ENCODE results near the gene TERT. TPM values are rescaled to one million over a fixed set of nuclear protein-coding genes. Genes with fewer than 3 reads are reported as not detected.
A peak's percentile ranks its signal among the peaks of the same experiment; 100 is the strongest.

The TERT gene
- total and polyA plus RNA-seq, 2 of the 13 experiments (the other 11 are each of a cell fraction or from before 2014, with no cell fraction given) = 4.3 to 5.9 TPM

DNA sequence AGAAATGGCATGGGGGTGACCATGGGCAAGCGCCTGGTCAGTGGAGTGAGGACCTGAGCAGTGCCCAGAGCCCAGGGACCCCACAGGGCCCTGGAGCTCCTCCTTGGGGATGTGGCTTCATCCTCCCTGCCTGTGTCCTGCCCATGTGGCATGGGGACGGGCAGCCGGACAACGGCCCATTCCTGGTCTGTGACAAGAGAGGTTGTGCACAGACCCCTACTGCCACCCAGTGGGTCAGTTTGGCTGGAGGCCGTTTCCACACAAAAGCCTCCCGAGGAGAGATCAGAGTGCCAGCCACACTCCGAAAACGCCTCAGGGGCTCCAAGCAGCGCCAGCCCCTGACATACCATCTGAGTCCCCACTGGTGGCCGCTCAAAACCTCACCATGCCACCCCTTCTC is 49.9 kb downstream of the TERT start (continued):
- TF ChIP-seq, protein P1, sequence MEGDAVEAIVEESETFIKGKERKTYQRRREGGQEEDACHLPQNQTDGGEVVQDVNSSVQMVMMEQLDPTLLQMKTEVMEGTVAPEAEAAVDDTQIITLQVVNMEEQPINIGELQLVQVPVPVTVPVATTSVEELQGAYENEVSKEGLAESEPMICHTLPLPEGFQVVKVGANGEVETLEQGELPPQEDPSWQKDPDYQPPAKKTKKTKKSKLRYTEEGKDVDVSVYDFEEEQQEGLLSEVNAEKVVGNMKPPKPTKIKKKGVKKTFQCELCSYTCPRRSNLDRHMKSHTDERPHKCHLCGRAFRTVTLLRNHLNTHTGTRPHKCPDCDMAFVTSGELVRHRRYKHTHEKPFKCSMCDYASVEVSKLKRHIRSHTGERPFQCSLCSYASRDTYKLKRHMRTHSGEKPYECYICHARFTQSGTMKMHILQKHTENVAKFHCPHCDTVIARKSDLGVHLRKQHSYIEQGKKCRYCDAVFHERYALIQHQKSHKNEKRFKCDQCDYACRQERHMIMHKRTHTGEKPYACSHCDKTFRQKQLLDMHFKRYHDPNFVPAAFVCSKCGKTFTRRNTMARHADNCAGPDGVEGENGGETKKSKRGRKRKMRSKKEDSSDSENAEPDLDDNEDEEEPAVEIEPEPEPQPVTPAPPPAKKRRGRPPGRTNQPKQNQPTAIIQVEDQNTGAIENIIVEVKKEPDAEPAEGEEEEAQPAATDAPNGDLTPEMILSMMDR (CRISPR knock-in tag; IDR thresholded peaks at IDR 0.05) = peak; percentile 57
- TF ChIP-seq HNRNPL (IDR thresholded peaks at IDR 0.05; ENCODE audit: low read depth, low read length) (0 out of 2 replicates have a peak, but pooled peaks have one; percentile 37), ZNF446 (CRISPR knock-in tag; IDR thresholded peaks at IDR 0.05) (no peak)
- TF ChIP-seq, protein P2, sequence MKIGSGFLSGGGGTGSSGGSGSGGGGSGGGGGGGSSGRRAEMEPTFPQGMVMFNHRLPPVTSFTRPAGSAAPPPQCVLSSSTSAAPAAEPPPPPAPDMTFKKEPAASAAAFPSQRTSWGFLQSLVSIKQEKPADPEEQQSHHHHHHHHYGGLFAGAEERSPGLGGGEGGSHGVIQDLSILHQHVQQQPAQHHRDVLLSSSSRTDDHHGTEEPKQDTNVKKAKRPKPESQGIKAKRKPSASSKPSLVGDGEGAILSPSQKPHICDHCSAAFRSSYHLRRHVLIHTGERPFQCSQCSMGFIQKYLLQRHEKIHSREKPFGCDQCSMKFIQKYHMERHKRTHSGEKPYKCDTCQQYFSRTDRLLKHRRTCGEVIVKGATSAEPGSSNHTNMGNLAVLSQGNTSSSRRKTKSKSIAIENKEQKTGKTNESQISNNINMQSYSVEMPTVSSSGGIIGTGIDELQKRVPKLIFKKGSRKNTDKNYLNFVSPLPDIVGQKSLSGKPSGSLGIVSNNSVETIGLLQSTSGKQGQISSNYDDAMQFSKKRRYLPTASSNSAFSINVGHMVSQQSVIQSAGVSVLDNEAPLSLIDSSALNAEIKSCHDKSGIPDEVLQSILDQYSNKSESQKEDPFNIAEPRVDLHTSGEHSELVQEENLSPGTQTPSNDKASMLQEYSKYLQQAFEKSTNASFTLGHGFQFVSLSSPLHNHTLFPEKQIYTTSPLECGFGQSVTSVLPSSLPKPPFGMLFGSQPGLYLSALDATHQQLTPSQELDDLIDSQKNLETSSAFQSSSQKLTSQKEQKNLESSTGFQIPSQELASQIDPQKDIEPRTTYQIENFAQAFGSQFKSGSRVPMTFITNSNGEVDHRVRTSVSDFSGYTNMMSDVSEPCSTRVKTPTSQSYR (CRISPR knock-in tag; IDR thresholded peaks at IDR 0.05; ENCODE audit: borderline replicate concordance) = no peak

DNA sequence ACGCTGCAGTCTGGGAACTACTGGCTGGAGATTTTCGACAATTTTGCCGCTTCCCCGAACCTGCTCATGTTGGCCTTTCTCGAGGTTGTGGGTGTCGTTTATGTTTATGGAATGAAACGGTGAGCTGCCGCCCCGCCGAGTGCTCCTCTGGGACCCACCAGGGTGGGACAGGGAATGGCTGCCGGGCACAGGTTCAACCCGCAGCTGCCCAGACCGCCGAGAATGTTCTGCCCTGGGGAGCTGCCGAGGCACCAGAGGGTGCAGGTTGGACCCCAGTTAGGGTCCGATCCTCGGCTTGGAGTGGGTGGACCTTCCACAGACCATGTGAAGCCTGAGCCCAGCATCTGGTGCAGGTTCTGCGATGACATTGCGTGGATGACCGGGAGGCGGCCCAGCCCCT is 50.6 kb downstream of the TERT start:
- intact Hi-C loops (cut with micrococcal nuclease; ENCODE audit: unreplicated experiment) = no loop called here
- 18% methylated on average over 8 of the region's 21 CpGs for WGBS (ENCODE audit: low lambda C conversion rate)
- in situ Hi-C loops (cut with HindIII; ENCODE audit: extremely low pct_ligation_motif_present, low pct_unique_long_range_greater_than_20kb) = no loop called here
- no peak for TF ChIP-seq IRX3 (CRISPR knock-in tag; IDR thresholded peaks at IDR 0.05; ENCODE audit: borderline replicate concordance, low read depth)
- no peak for TF ChIP-seq NFRKB (IDR thresholded peaks at IDR 0.05)
- TF ChIP-seq ZNF263 (CRISPR knock-in tag; IDR thresholded peaks at IDR 0.05) = no peak
- TF ChIP-seq NCOA2 (CRISPR knock-in tag; IDR thresholded peaks at IDR 0.05) = no peak
- TF ChIP-seq GATAD2A (CRISPR knock-in tag; IDR thresholded peaks at IDR 0.05) = no peak
- no peak for TF ChIP-seq ZNF713 (CRISPR knock-in tag; IDR thresholded peaks at IDR 0.05)
- TF ChIP-seq, protein P3, sequence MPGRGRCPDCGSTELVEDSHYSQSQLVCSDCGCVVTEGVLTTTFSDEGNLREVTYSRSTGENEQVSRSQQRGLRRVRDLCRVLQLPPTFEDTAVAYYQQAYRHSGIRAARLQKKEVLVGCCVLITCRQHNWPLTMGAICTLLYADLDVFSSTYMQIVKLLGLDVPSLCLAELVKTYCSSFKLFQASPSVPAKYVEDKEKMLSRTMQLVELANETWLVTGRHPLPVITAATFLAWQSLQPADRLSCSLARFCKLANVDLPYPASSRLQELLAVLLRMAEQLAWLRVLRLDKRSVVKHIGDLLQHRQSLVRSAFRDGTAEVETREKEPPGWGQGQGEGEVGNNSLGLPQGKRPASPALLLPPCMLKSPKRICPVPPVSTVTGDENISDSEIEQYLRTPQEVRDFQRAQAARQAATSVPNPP (CRISPR knock-in tag; IDR thresholded peaks at IDR 0.05) = no peak
- TF ChIP-seq ZKSCAN5 (CRISPR knock-in tag; IDR thresholded peaks at IDR 0.05) = no peak
- TF ChIP-seq PITX1 (CRISPR knock-in tag; IDR thresholded peaks at IDR 0.05) = no peak
- TF ChIP-seq, protein P4, sequence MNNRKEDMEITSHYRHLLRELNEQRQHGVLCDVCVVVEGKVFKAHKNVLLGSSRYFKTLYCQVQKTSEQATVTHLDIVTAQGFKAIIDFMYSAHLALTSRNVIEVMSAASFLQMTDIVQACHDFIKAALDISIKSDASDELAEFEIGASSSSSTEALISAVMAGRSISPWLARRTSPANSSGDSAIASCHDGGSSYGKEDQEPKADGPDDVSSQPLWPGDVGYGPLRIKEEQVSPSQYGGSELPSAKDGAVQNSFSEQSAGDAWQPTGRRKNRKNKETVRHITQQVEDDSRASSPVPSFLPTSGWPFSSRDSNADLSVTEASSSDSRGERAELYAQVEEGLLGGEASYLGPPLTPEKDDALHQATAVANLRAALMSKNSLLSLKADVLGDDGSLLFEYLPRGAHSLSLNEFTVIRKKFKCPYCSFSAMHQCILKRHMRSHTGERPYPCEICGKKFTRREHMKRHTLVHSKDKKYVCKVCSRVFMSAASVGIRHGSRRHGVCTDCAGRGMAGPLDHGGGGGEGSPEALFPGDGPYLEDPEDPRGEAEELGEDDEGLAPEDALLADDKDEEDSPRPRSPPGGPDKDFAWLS (CRISPR knock-in tag; IDR thresholded peaks at IDR 0.05; ENCODE audit: borderline replicate concordance) = no peak
- no peak for TF ChIP-seq PHF5A (CRISPR knock-in tag; IDR thresholded peaks at IDR 0.05; ENCODE audit: low read depth, unreplicated experiment)
- no peak for TF ChIP-seq ZNF546 (CRISPR knock-in tag; conservative IDR thresholded peaks at IDR 0.05)
- TF ChIP-seq U2AF2 (IDR thresholded peaks at IDR 0.05; ENCODE audit: low read depth, low read length) = no peak

More for the DNA sequence above, 50.6 kb downstream of the TERT start:
- no TSS peak for BruUV-seq (replicated peaks)
- H3K9me3 ChIP-seq (ENCODE audit: low read length) = no peaks in the 10 kb centered on the region
- H3K4me1 ChIP-seq (ENCODE audit: insufficient read depth, low read length) = no peaks in the 10 kb centered on the region
- DNase-seq (ENCODE audit: low spot score) = no peak
- H2AFZ ChIP-seq (ENCODE audit: low read length) = no peak overlapping the region
- no peak overlapping the region for H3K9ac ChIP-seq (ENCODE audit: insufficient read depth, low read depth, low read length)
- no peak for ATAC-seq
- ChIA-PET CTCF (ENCODE audit: low intra/inter-chr PET ratio, low total read pairs) (interaction anchor here (1.4 kb wide), 1 partner anchor 76 kb away, joined by 6 read pairs; no protein-coding TSS in a partner anchor), POLR2A (no interaction called here)
- no peaks in the 10 kb centered on the region for H3K36me3 ChIP-seq (replicated peaks in 1 of 2; ENCODE audit: control insufficient read depth in 1 of 2, insufficient read depth in 2 of 2, low read length in 2 of 2)
- H3K4me3 ChIP-seq (replicated peaks in 1 of 3; ENCODE audit: insufficient read depth in 1 of 3, low read depth in 2 of 3, low read length in 3 of 3) = no peak overlapping the region
- FAIRE-seq = no peak
- peaks cover 13 to 63% of the 10 kb centered on the region in 2 experiments for H3K27me3 ChIP-seq (ENCODE audit: control insufficient read depth in 1 of 2, insufficient read depth in 2 of 2, low read length in 2 of 2)
- H4K20me1 ChIP-seq (ENCODE audit: insufficient read depth, low read length) = peaks cover 7% of the 10 kb centered on the region; the same call in 1 of the 2 replicates
- no peak overlapping the region for H3K27ac ChIP-seq (ENCODE audit: extremely low read length, insufficient read depth, low read length)
- H3K79me2 ChIP-seq (ENCODE audit: insufficient read depth, low read length) = no peaks in the 10 kb centered on the region
- H3K4me2 ChIP-seq (ENCODE audit: low read depth, low read length) = no peak overlapping the region

All from HepG2 (cell line).